Hepatocyte (in vitro differentiated cells): ENCODE results near the gene ARHGAP28. TPM values are rescaled to one million over a fixed set of nuclear protein-coding genes. Genes with fewer than 3 reads are reported as not detected.

Experiments
- DNase-seq: peaks from one replicate; pipeline ENCODE4 v3.0.0-alpha.2; 2016; ENCODE audit warnings: low spot score
- H2AFZ ChIP-seq: fragments of 200-600 bp; sonication (generic); 2 replicates; pipeline ENCODE4 v1.6.0; 2016; ENCODE audit warnings: antibody characterized with exemption, mild to moderate bottlenecking
- H3K27ac ChIP-seq: fragments of 200-600 bp; sonication (generic); 2 replicates; pipeline ENCODE4 v1.5.1; 2016; ENCODE audit warnings: mild to moderate bottlenecking
- H3K27me3 ChIP-seq: fragments of 200-600 bp; sonication (generic); 2 replicates; pipeline ENCODE4 v1.6.1; 2016
- H3K36me3 ChIP-seq: fragments of 200-600 bp; sonication (generic); replicated peaks from 2 replicates; pipeline ENCODE4 v1.5.1; 2016; ENCODE audit warnings: low read depth; ENCODE audit not compliant: insufficient read depth
- H3K4me1 ChIP-seq: fragments of 200-600 bp; sonication (generic); 2 replicates; pipeline ENCODE4 v1.5.1; 2016; ENCODE audit warnings: mild to moderate bottlenecking, moderate library complexity; ENCODE audit not compliant: insufficient read depth
- H3K4me2 ChIP-seq: fragments of 200-600 bp; sonication (generic); 2 replicates; pipeline ENCODE4 v1.6.0; 2016
- H3K4me3 ChIP-seq: fragments of 200-600 bp; sonication (generic); 2 replicates; pipeline ENCODE4 v1.5.1; 2016; ENCODE audit warnings: mild to moderate bottlenecking
- H3K79me2 ChIP-seq: fragments of 200-600 bp; sonication (generic); 2 replicates; pipeline ENCODE4 v1.6.0; 2017; ENCODE audit warnings: mild to moderate bottlenecking
- H3K9me2 ChIP-seq: fragments of 200-600 bp; sonication (generic); replicated peaks from 2 replicates; pipeline ENCODE4 v1.6.0; 2017; ENCODE audit warnings: mild to moderate bottlenecking; ENCODE audit not compliant: insufficient read depth
- H3K9me3 ChIP-seq: fragments of 200-600 bp; sonication (generic); 2 replicates; pipeline ENCODE4 v1.5.1; 2016; ENCODE audit warnings: low read depth, mild to moderate bottlenecking
- H4K20me1 ChIP-seq: fragments of 200-600 bp; sonication (generic); 2 replicates; pipeline ENCODE4 v1.6.0; 2016; ENCODE audit warnings: mild to moderate bottlenecking; ENCODE audit not compliant: insufficient read depth, poor library complexity, severe bottlenecking
- CTCF ChIP-seq: fragments of 200-600 bp; sonication (generic); IDR thresholded peaks from 2 replicates; pipeline ENCODE4 v1.5.1; 2016; ENCODE audit warnings: antibody characterized with exemption, mild to moderate bottlenecking; ENCODE audit not compliant: poor library complexity
- EZH2 ChIP-seq: fragments of 200-600 bp; sonication (generic); IDR thresholded peaks from 2 replicates; pipeline ENCODE4 v1.6.1; 2016; ENCODE audit warnings: antibody characterized with exemption, mild to moderate bottlenecking, borderline replicate concordance
- EZH2phosphoT487 ChIP-seq: fragments of 200-600 bp; sonication (generic); IDR thresholded peaks from one replicate; pipeline ENCODE4 v1.6.1; 2018; ENCODE audit warnings: antibody characterized with exemption, mild to moderate bottlenecking, low read depth, moderate library complexity; ENCODE audit not compliant: unreplicated experiment, severe bottlenecking
- WGBS: methylation state at CpG from one replicate; pipeline ENCODE4 v1.1.6; 2016; ENCODE audit warnings: low lambda C conversion rate; ENCODE audit errors: missing lambda C conversion rate; 5-methylcytosine and 5-hydroxymethylcytosine counted together
- polyA plus RNA-seq: library from polyadenylated mRNA; unstranded; fragments of >200 nt; fragmentation: Nextera tagmentation; extraction: Ambion mirVana; gene quantifications from 2 replicates; pipeline ENCODE4 v1.2.1, GENCODE V29; 2016
- total RNA-seq: library from RNA; depleted of rRNA; stranded (reverse); fragments of >200 nt; gene quantifications from 2 replicates; pipeline ENCODE4 v1.2.3, GENCODE V29; 2014

Gene ARHGAP28
- total and polyA plus RNA-seq, 2 experiments from 2014 or later, result 23.5 to 60.7 TPM

GRCh38 chr18:6850396-6850795, 120.9 kb downstream of the ARHGAP28 start:
- no peak for DNase-seq
- Histone ChIP-seq H3K4me2 (no peak overlapping the region), H3K9me3 (peaks cover 5% of the 10 kb centered on the region), H3K36me3 (peaks cover 3% of the 10 kb centered on the region), H3K4me3 (no peak overlapping the region), H3K27me3 (no peaks in the 10 kb centered on the region), H4K20me1 (no peaks in the 10 kb centered on the region), H3K27ac (no peak overlapping the region), H3K79me2 (peaks cover 4% of the 10 kb centered on the region), H3K4me1 (no peaks in the 10 kb centered on the region), H2AFZ (no peak overlapping the region), H3K9me2 (no peaks in the 10 kb centered on the region)
- TF ChIP-seq CTCF, result no peak
- TF ChIP-seq EZH2phosphoT487, result no peak
- no peak for TF ChIP-seq EZH2
- WGBS, result 94% methylated on average over 1 of the region's 1 CpG

GRCh38 chr18:6851480-6851879, 122.0 kb downstream of the ARHGAP28 start:
- no peaks in the 10 kb centered on the region for H3K9me2 ChIP-seq

GRCh38 chr18:6854811-6855210, 125.3 kb downstream of the ARHGAP28 start:
- 97% methylated on average over 6 of the region's 7 CpGs for WGBS
- Histone ChIP-seq H2AFZ (no peak overlapping the region), H3K4me2 (no peak overlapping the region), H3K9me2 (no peaks in the 10 kb centered on the region), H3K27ac (no peak overlapping the region), H3K79me2 (peaks cover 3% of the 10 kb centered on the region), H4K20me1 (no peaks in the 10 kb centered on the region), H3K36me3 (peaks cover 3% of the 10 kb centered on the region), H3K4me3 (no peak overlapping the region), H3K4me1 (no peaks in the 10 kb centered on the region), H3K27me3 (no peaks in the 10 kb centered on the region), H3K9me3 (peaks cover 5% of the 10 kb centered on the region)
- TF ChIP-seq CTCF (no peak), EZH2phosphoT487 (no peak), EZH2 (no peak)
- no peak for DNase-seq

More at GRCh38 chr18:6851480-6851879, 122.0 kb downstream of the ARHGAP28 start:
- 95% methylated on average over 2 of the region's 2 CpGs for WGBS
- DNase-seq, result no peak
- Histone ChIP-seq H3K4me1 (no peaks in the 10 kb centered on the region), H3K27ac (no peak overlapping the region), H3K36me3 (peaks cover 3% of the 10 kb centered on the region), H3K9me3 (peaks cover 5% of the 10 kb centered on the region), H3K4me3 (no peak overlapping the region), H2AFZ (no peak overlapping the region), H4K20me1 (no peaks in the 10 kb centered on the region), H3K4me2 (no peak overlapping the region), H3K79me2 (no peaks in the 10 kb centered on the region), H3K27me3 (no peaks in the 10 kb centered on the region)
- TF ChIP-seq EZH2 (no peak), CTCF (no peak), EZH2phosphoT487 (no peak)

- Histone ChIP-seq H3K36me3 (peaks cover under 1% of the 10 kb centered on the region), H3K4me1 (no peaks in the 10 kb centered on the region), H3K9me3 (peaks cover 5% of the 10 kb centered on the region), H2AFZ (no peak overlapping the region), H3K27ac (no peak overlapping the region), H4K20me1 (no peaks in the 10 kb centered on the region), H3K4me2 (no peak overlapping the region), H3K4me3 (no peak overlapping the region), H3K27me3 (no peaks in the 10 kb centered on the region), H3K79me2 (peaks cover 3% of the 10 kb centered on the region), H3K9me2 (no peaks in the 10 kb centered on the region)
- no peak for DNase-seq
- TF ChIP-seq EZH2 (no peak), EZH2phosphoT487 (no peak), CTCF (no peak)
- WGBS, result 97% methylated on average over 12 of the region's 12 CpGs
Observed at GRCh38 chr18:6855767-6856166, 126.3 kb downstream of the ARHGAP28 start.
